Activated naive CD8-positive, alpha-beta T cell treated with anti-CD3 and anti-CD28 coated beads for 36 hours (primary cell): ENCODE measurements around the gene EPHB2. TPM values are rescaled to one million over a fixed set of nuclear protein-coding genes. Genes with fewer than 3 reads are reported as not detected.
"Not testable (repeated sequence)": the region's sequence is repeated elsewhere in the genome, so short reads cannot be mapped to it uniquely, and the experiment has no call there.

Source experiments
- DNase-seq: peaks from one replicate; pipeline ENCODE4 v3.0.0; 2021
- H3K27ac Mint-ChIP-seq: one replicate; pipeline ENCODE4 v1.8.0; 2022; ENCODE audit warnings: mild to moderate bottlenecking, moderate library complexity, mixed read lengths
- H3K27me3 Mint-ChIP-seq: one replicate; pipeline ENCODE4 v1.8.0; 2022; ENCODE audit warnings: mild to moderate bottlenecking, mixed read lengths
- H3K36me3 Mint-ChIP-seq: one replicate; pipeline ENCODE4 v1.8.0; 2021; ENCODE audit warnings: mild to moderate bottlenecking, mixed read lengths
- H3K4me1 Mint-ChIP-seq: one replicate; pipeline ENCODE4 v1.8.0; 2021; ENCODE audit warnings: mixed read lengths
- H3K4me3 Mint-ChIP-seq: one replicate; pipeline ENCODE4 v1.8.0; 2022; ENCODE audit warnings: mild to moderate bottlenecking, moderate library complexity, mixed read lengths
- H3K9me3 Mint-ChIP-seq: one replicate; pipeline ENCODE4 v1.8.0; 2022; ENCODE audit warnings: mixed read lengths
- total RNA-seq, 2 experiments: library from RNA; stranded (reverse); gene quantifications; one replicate each; pipeline ENCODE4 v1.2.3, GENCODE V29; 2021

The EPHB2 gene
- total RNA-seq, 2 experiments from 2014 or later: 0.04 TPM; not detected in 1

DNA sequence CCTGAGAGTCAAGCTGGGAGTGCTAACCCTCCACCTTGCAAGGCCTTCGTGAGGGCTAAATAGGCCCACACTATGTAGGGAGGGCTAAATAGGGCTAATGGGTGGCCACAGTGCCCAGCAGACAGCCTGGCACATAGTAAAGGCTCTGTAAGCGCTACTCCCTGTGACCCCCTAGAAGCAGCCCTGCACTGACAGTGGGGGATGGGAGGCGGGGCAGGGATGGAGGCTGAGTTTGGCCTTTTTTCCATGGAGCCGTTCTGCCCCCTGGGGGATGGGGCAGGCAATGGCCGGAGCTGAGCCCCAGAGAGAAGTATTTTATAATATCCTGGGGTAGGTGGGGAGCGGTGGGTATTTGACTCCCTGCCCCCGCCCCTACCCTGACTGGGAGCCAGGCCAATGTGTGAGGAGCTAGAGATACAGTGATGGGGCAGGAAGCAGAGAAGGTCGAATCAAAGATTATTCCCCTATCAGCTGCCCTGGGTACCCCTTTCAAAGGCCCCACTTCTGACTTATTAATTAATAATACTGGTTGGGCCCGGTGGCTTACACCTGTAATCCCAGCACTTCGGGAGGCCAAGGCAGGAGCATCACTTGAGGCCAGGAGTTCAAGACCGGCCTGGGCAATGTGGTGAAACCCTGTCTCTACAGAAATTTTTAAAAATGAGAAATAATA lies 219.7 kb downstream of the EPHB2 start:
- Mint-ChIP-seq H3K27ac (no peak overlapping the region), H3K27me3 (peaks cover 16% of the 10 kb centered on the region), H3K36me3 (no peaks in the 10 kb centered on the region), H3K4me1 (no peaks in the 10 kb centered on the region), H3K9me3 (no peaks in the 10 kb centered on the region), H3K4me3 (no peak overlapping the region)
- DNase-seq: peak; percentile 37

DNA sequence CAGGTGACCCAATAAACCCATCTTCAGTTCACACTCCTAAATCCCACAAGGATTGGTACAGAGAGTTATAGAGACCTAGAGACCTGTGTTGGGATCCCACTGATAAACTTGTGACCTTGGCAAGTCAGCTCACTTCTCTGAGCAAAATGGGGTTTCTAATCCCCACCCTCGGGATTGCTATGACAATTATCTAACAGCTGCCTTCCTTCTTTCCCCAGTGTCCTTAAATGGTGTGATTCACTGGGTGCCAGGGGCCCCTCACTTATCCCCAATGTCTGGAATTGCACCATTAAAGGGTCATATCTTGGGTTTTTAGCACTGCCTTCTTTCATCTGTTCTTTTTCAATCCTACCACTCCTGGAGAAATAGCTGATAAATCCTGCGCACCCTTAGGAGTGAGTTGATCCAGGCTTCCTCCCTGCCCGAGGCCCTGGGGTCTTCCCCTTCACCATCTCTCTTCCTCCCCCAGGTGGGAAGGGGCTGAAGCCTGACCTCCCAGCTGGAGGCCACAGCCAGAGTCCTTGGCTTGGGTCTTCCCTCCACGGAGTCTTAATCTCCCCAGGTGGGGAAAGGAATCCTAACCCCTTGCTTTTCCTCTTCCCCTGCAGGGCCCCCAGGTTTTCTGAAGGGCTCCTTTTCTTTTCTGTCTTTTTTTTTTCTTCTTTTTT lies 222.3 kb downstream of the EPHB2 start:
- H3K36me3 Mint-ChIP-seq: no peaks in the 10 kb centered on the region
- H3K4me1 Mint-ChIP-seq: no peaks in the 10 kb centered on the region
- DNase-seq: no peak
- H3K27me3 Mint-ChIP-seq: peaks cover 10% of the 10 kb centered on the region
- H3K9me3 Mint-ChIP-seq: no peaks in the 10 kb centered on the region
- no peak overlapping the region for H3K4me3 Mint-ChIP-seq
- no peak overlapping the region for H3K27ac Mint-ChIP-seq

DNA sequence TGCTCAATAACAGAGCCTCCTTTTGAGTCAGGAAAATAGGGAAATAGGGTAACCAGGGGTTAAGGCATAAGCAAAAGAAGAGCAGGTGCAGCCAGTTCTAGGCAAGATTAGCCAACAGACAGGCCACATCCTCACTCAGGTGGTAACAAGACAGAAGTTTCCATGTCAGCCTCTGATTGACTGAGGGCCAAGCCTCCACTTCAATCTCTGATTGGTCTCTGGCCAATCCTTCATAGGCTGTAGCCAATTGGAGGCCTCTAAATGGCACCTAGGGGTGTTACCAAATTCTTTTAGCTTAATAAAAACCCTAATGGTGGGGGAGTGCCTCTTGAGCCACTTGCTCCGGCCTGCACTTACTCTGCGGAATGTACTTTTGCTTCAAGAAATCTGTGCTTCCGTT lies 224.8 kb downstream of the EPHB2 start:
- no peak overlapping the region for H3K27ac Mint-ChIP-seq
- H3K27me3 Mint-ChIP-seq: peaks cover 11% of the 10 kb centered on the region
- H3K4me3 Mint-ChIP-seq: no peak overlapping the region
- no peak for DNase-seq
- no peaks in the 10 kb centered on the region for H3K36me3 Mint-ChIP-seq
- peaks cover 2% of the 10 kb centered on the region for H3K9me3 Mint-ChIP-seq
- no peaks in the 10 kb centered on the region for H3K4me1 Mint-ChIP-seq

DNA sequence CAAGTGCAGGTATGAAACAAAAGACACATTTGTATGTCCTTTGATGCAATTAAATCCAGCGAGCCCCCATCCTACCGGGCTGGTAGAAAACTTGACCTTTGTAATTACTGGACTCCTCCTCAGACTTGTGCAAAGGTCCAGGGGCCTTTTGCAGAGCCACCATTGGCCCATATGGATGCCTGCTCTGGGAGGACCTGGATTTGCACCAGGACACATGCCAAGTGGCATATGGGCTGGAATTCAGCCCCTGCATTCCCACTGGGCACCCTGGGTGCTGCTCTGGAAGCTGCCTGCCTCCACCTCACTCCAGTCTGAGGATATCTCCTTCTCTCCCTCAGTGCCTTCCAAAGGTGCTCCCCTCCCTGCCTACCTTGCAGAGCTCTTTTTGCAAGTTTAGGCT lies 226.0 kb downstream of the EPHB2 start:
- peaks cover 15% of the 10 kb centered on the region for H3K27me3 Mint-ChIP-seq

DNA sequence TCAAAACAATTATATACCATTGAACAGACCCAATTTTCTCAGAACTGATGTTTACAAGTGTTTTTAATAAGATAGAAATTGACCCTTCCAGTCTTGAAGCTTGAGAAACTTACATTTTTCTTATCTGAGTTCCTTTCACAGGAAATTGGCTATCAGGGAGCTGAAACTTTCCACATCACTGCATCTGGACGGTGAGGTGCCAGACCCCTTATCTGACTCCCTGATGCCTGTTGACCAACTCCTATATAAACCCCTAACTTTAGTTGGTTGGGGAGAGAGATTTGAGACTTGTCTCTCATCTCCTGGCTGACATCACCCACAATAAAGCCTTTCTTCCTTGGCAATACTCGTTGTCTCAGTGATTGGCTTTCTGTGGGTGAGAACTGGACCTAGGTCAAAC lies 230.6 kb downstream of the EPHB2 start:
- Mint-ChIP-seq H3K27ac (no peak overlapping the region), H3K4me1 (no peaks in the 10 kb centered on the region), H3K4me3 (no peak overlapping the region), H3K9me3 (peaks cover 8% of the 10 kb centered on the region), H3K36me3 (no peaks in the 10 kb centered on the region), H3K27me3 (peaks cover 31% of the 10 kb centered on the region)
- no peak for DNase-seq

More for the DNA sequence above, 226.0 kb downstream of the EPHB2 start:
- H3K27ac Mint-ChIP-seq: no peak overlapping the region
- no peak overlapping the region for H3K4me3 Mint-ChIP-seq
- no peak for DNase-seq
- H3K4me1 Mint-ChIP-seq: no peaks in the 10 kb centered on the region
- H3K36me3 Mint-ChIP-seq: no peaks in the 10 kb centered on the region
- H3K9me3 Mint-ChIP-seq: peaks cover 8% of the 10 kb centered on the region

DNA sequence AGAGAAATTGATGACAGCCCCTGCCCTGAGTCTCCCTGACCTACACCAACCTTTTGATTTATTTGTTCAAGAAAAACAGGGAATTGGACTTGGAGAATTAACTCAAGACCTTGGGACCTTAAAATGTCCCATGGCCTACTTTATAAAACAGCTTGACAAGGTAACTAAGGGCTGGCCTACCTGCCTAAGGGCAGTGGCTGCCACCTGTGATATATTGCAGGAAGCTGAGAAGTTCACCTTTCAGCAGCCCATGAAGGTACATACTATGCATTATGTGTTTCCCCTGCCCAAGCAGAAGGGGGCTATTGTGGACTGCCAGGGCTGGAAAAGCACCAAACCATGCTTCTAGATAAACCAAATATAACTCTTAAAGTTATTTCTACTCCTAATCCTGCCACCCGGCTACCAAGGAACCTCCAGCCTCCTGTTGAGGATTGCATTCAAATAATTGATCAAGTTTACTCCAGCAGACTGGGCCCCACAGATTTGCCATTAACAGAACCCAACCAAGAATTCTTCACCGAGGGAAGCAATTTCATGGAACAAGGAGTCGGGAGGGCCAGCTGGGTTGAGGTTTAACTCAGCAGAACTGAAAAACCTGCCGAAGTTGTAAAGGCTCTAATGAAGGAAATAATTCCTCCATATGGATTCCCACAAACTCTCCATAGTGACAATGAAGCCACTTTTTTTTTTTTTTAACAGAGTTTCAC lies 233.9 kb downstream of the EPHB2 start:
- no peak for DNase-seq
- no peak overlapping the region for H3K4me3 Mint-ChIP-seq
- H3K27ac Mint-ChIP-seq: no peak overlapping the region
- peaks cover 45% of the 10 kb centered on the region for H3K27me3 Mint-ChIP-seq
- H3K4me1 Mint-ChIP-seq: no peaks in the 10 kb centered on the region
- no peaks in the 10 kb centered on the region for H3K36me3 Mint-ChIP-seq
- H3K9me3 Mint-ChIP-seq: peaks cover 8% of the 10 kb centered on the region

DNA sequence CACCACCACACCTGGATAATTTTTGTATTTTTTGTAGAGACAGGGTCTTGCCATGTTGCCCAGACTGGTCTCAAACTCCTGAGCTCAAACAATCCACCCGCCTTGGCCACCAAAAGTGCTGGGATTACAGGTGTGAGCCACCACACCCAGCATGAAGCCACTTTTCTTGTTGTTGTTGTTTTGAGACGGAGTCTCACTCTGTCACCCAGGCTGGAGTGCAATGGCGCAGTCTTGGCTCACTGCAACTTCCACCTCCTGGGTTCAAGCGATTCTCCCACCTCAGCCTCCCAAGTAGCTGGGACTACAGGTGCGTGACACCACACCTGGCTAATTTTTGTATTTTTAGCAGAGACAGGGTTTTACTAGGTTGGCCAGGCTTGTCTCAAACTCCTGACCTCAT lies 234.5 kb downstream of the EPHB2 start:
- not testable (repeated sequence) for H3K36me3 Mint-ChIP-seq, H3K9me3 Mint-ChIP-seq, DNase-seq, H3K27ac Mint-ChIP-seq, H3K4me3 Mint-ChIP-seq, H3K4me1 Mint-ChIP-seq
- H3K27me3 Mint-ChIP-seq: peaks cover 45% of the 10 kb centered on the region

DNA sequence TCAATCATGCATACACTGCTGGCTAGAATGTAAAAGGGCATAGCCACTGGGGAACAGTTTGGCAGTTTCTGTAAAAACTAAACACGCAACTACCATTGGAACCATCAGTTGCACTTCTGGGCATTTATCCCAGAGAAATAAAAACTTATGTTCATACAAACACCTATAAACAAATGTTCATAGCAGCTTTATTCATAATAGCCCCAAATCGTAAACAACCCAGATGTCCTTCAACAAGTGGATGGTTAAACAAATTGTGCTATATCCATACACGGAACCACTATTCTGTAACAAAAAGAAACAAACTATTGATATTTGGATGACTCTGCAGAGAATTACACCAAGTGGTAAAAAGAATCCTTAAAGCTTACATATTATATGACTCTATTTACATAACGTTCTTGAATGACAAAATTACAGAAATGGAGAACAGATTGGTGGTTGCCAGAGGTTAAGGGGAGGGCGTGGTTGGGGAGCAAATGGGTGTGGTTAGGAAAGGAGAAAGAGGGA lies 239.2 kb downstream of the EPHB2 start:
- H3K27ac Mint-ChIP-seq: no peak overlapping the region
- no peak for DNase-seq
- no peaks in the 10 kb centered on the region for H3K36me3 Mint-ChIP-seq
- no peaks in the 10 kb centered on the region for H3K9me3 Mint-ChIP-seq
- H3K4me3 Mint-ChIP-seq: no peak overlapping the region
- H3K27me3 Mint-ChIP-seq: peaks cover 63% of the 10 kb centered on the region
- no peaks in the 10 kb centered on the region for H3K4me1 Mint-ChIP-seq

DNA sequence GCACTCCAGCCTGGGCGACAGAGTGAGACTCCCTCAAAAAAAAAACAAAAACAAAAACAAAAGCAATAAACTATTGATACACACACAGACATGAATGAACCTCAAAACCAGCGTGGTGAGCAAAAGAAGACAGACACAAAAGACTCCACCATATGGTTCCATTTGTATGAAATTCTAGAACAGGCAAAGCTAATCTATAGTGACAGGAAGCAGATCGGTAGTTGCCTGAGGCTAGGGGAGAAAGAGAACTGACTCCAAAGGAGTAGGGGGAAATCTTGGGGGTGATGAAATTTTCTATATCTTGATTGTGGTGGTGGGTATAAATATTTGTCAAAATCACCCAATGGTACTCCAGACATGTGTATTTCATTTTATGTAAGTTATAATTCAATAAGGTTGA lies 241.2 kb downstream of the EPHB2 start:
- Mint-ChIP-seq H3K27me3 (peaks cover 71% of the 10 kb centered on the region), H3K4me3 (no peak overlapping the region), H3K27ac (no peak overlapping the region), H3K4me1 (no peaks in the 10 kb centered on the region), H3K9me3 (no peaks in the 10 kb centered on the region), H3K36me3 (no peaks in the 10 kb centered on the region)
- DNase-seq: no peak

DNA sequence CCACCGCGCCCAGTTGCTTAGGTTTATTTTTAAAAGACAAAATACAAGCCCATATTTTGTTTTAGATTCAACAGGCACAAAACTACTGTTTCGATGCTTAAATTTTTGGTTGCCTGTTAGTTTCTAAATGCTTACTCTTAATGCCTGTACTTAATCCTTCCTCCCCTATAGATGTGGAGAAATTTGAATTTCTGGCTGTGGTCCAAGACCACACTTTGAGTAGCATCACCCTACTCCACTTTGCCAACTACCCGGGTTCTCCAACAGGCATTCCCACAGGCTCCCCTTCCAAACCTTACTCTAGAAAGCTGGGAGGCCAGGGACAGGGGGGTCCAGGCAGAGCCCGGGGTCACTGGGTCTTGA lies 242.0 kb downstream of the EPHB2 start:
- no peaks in the 10 kb centered on the region for H3K9me3 Mint-ChIP-seq
- H3K27ac Mint-ChIP-seq: no peak overlapping the region
- no peaks in the 10 kb centered on the region for H3K4me1 Mint-ChIP-seq
- H3K27me3 Mint-ChIP-seq: peaks cover 75% of the 10 kb centered on the region
- no peaks in the 10 kb centered on the region for H3K36me3 Mint-ChIP-seq
- H3K4me3 Mint-ChIP-seq: no peak overlapping the region
- no peak for DNase-seq

DNA sequence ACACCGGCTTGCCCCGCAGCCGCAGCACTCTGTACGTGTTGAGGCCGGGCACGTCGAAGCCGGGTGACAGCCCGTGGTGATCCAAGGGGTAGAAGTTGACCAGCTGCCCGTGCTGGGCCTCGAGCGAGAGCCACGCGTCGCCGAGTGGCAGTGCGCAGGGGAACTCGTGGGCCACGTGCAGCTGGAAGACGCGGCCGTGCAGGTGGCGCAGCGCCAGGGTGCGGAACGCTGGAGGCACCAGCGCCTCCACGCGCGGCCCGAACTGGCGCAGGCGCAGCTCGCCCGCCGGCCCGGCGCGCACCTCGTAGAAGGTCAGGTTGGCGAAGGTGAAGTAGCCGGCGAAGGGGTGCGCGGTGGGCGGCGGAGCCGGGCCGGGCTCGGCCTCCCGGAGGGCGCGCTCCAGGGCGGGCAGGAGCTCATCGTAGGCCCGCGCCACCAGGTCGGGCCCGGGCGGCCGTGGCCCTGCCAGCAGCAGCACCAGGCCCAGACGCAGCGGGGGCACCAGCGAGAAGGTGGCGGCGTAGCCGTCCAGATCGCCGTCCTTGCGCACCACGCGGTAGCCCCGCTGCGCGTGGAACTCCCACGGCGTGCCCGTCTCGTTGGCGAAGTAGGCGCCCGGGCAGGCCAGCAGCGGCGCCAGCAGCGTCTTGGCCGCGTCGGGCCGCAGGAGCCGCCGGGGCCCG lies 242.6 kb downstream of the EPHB2 start:
- no peak overlapping the region for H3K27ac Mint-ChIP-seq
- H3K9me3 Mint-ChIP-seq: no peaks in the 10 kb centered on the region
- no peak overlapping the region for H3K4me3 Mint-ChIP-seq
- peaks cover 74% of the 10 kb centered on the region for H3K27me3 Mint-ChIP-seq
- peak; percentile 6 for DNase-seq
- no peaks in the 10 kb centered on the region for H3K4me1 Mint-ChIP-seq
- no peaks in the 10 kb centered on the region for H3K36me3 Mint-ChIP-seq

DNA sequence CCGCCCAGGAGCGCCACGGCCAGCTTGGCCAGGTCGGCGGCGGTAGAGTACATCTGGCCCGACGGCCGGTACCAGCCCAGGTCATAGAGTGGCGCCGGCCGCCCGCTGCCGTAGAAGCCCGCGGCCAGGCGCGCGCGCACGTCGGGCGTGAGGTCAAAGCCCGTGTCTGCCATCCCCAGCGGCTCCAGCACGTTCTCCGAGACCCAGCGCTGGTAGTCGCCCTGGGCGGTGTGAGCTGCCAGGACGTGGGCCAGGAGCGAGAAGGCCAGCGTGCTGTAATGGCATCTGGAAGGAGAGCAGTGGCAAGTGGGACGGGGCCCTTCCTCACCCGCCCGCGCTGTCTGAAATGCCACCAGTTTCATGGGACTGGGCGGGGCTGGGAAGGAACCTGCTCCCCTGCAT lies 243.1 kb downstream of the EPHB2 start:
- Mint-ChIP-seq H3K9me3 (no peaks in the 10 kb centered on the region), H3K4me1 (no peaks in the 10 kb centered on the region), H3K36me3 (no peaks in the 10 kb centered on the region), H3K4me3 (no peak overlapping the region), H3K27me3 (peaks cover 69% of the 10 kb centered on the region), H3K27ac (no peak overlapping the region)
- DNase-seq: no peak

DNA sequence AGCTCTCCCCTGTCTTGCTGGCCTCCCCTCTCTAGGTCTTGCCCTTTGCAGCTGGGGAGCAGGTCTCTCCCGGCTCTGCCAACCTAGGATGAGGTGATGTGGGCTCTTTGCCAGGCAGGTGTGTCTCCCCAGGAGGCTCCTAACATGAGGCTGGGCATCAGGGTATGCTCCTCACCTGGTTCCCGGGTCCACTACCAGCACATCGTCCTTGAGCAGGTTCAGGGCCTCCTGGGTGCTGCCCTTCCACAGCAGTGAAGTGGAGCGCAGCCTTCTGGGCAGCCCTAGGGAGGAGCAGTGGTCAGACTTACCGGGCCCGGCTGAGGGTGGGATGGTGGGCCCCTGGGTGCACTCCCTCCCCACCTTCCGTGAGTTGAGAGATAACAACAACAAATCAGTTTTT lies 244.5 kb downstream of the EPHB2 start:
- H3K27ac Mint-ChIP-seq: no peak overlapping the region
- no peaks in the 10 kb centered on the region for H3K9me3 Mint-ChIP-seq
- H3K4me3 Mint-ChIP-seq: no peak overlapping the region
- H3K36me3 Mint-ChIP-seq: no peaks in the 10 kb centered on the region
- H3K4me1 Mint-ChIP-seq: no peaks in the 10 kb centered on the region
- H3K27me3 Mint-ChIP-seq: peaks cover 58% of the 10 kb centered on the region
- DNase-seq: no peak

DNA sequence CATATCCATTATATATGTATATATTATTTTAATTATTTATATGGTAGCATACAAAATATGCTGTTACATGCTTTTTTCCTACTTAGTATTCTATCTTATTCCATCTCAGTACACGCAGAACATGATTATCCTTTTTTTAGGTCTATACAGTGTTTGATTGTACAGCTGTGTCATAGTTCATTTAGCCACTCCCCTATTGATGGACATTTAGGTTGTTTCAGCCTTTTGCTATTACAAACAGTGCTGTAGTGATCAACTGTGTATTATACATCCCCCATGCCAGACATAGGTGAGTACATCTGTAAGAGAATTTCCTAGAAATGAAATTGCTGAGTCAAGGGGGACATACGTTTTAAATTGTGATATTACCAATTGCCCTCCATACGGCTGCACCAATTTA lies 246.4 kb downstream of the EPHB2 start:
- Mint-ChIP-seq H3K9me3 (no peaks in the 10 kb centered on the region), H3K36me3 (no peaks in the 10 kb centered on the region), H3K27ac (no peak overlapping the region), H3K4me3 (no peak overlapping the region), H3K4me1 (no peaks in the 10 kb centered on the region), H3K27me3 (peaks cover 41% of the 10 kb centered on the region)
- DNase-seq: no peak

DNA sequence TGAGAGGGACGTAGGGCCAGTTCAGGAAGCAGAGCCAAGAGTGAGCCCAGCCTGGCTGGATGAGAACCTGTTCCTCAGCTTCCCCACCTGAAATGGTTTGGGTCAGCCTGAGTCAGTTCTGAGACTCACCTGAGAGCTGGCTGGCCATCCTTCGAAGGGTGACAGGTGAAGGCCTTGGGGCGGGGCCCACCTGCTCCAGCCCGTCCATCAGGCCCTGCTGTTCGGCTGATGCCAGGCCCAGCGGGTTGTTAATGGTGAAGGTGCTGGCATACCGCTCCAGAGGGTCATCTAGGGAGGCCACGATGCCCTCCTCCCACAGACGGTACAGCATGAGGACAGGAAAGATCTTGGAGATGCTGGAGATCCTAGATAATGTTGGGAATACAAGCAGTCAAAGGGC lies 247.9 kb downstream of the EPHB2 start:
- Mint-ChIP-seq H3K27ac (no peak overlapping the region), H3K4me3 (no peak overlapping the region), H3K27me3 (peaks cover 32% of the 10 kb centered on the region), H3K36me3 (no peaks in the 10 kb centered on the region), H3K4me1 (no peaks in the 10 kb centered on the region), H3K9me3 (no peaks in the 10 kb centered on the region)
- DNase-seq: no peak
